H1 (cell line): ENCODE data around the gene ARF3. TPM values are rescaled to one million over a fixed set of nuclear protein-coding genes. Genes with fewer than 3 reads are reported as not detected.

Experiments used
- CHD7 ChIP-seq: fragments of 300-600 bp; sonication (generic); IDR thresholded peaks from 2 replicates; pipeline ENCODE4 v1.7.1; 2012; ENCODE audit warnings: low read length, moderate library complexity, mild to moderate bottlenecking, inconsistent platforms; ENCODE audit not compliant: insufficient replicate concordance
- FOSL1 ChIP-seq: IDR thresholded peaks from 2 replicates; pipeline ENCODE4 v1.6.1; 2011; ENCODE audit warnings: mild to moderate bottlenecking, low read depth, low read length, moderate library complexity; ENCODE audit not compliant: insufficient read depth
- GABPA ChIP-seq: IDR thresholded peaks from 2 replicates; pipeline ENCODE4 v1.6.1; 2011; ENCODE audit warnings: mild to moderate bottlenecking, low read length, moderate library complexity, borderline replicate concordance; ENCODE audit not compliant: insufficient read depth
- NRF1 ChIP-seq: IDR thresholded peaks from 2 replicates; pipeline ENCODE4 v1.6.1; 2011; ENCODE audit warnings: mild to moderate bottlenecking, low read depth, low read length, improper control_type of control experiment
- SIN3A ChIP-seq, 2 experiments: IDR thresholded peaks in 1 of 2; conservative IDR thresholded peaks in 1 of 2; 2 replicates each; pipeline ENCODE4 v1.6.1; 2011 to 2012; ENCODE audit warnings: low read length in 2 of 2, improper control_type of control experiment in 1 of 2, low read depth in 1 of 2, mild to moderate bottlenecking in 1 of 2
- TAF7 ChIP-seq: optimal IDR thresholded peaks from 2 replicates; pipeline ENCODE3; 2011; ENCODE audit warnings: low read depth, mild to moderate bottlenecking, inconsistent platforms, low read length, moderate library complexity, borderline replicate concordance
- polyA plus RNA-seq, 7 experiments: library from polyadenylated mRNA; depleted of rRNA in 3 of 7; stranded (reverse) in 5 of 7; unstranded in 2 of 7; fragments of >200 nt in 5 of 7; fragments of 200-250 nt in 2 of 7; gene quantifications; 1 replicate in 5 of 7; 2 replicates in 1 of 7; 4 replicates in 1 of 7; pipeline versions ENCODE4 v1.2.1 to v1.2.3, GENCODE V29; 2011 to 2013; ENCODE audit warnings: missing spikeins in 2 of 7, mixed read lengths in 2 of 7
- total RNA-seq: library from RNA; stranded (reverse); fragmentation: NEBNext Ultra II Directional; extraction: Animal tissue kit (Norgen Biotek cat#: 25700); gene quantifications from 2 replicates; pipeline ENCODE4 v1.2.1, GENCODE V29; 2021

The ARF3 gene
- total and polyA plus RNA-seq, 2 of the 8 experiments (the other 6 are each of a cell fraction or from before 2014, with no cell fraction given) = 231 to 250 TPM

GRCh38 chr12:48966177-48966895 is 9.0 kb upstream of the ARF3 start (continued):
- TF ChIP-seq CHD7 = no peak
- no peak; a peak in 1 of 4 replicates for TF ChIP-seq SIN3A (conservative IDR thresholded peaks at IDR 0.05 in 1 of 2, IDR thresholded peaks at IDR 0.05 in 1 of 2; ENCODE audit: low read depth in 1 of 2, low read length in 2 of 2)
- no peak for TF ChIP-seq NRF1
- no peak for TF ChIP-seq TAF7
- TF ChIP-seq FOSL1 = no peak
- no peak for TF ChIP-seq GABPA
